ENCODE results near the gene WDFY3.

DNA sequence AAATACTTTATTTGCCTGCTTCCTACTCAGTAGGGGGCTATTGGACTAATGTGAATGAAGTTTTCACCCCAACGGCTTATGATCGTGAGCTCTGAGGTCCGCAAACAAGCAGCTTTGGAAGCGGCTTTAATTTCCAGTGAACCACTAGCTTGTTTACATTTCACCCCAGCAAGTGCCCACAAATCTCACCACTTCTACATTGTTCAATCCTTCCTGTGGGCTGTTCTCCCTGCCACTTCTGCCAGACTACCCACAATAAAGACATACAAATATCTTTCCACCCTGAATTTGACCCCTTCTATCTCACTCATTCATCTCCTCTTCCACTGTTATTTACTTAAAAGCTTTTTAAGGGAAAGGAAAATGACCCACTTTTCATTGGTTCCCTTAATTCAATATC is 285.5 kb downstream of the WDFY3 start:
- TF ChIP-seq CTCF (IDR thresholded peaks at IDR 0.05): no peak
- TF ChIP-seq EZH2 (IDR thresholded peaks at IDR 0.05; ENCODE audit: borderline replicate concordance, insufficient read depth, low read depth, low read length, poor library complexity, severe bottlenecking): no peak

Measured in B cell (primary cell).